SJSA1 (cell line): ENCODE measurements around the gene METTL1. TPM values are rescaled to one million over a fixed set of nuclear protein-coding genes. Genes with fewer than 3 reads are reported as not detected.

Experiments
- DNase-seq, 2 experiments: peaks; one replicate each; pipeline ENCODE4 v3.0.0-alpha.2; 2015 to 2020; ENCODE audit warnings: low spot score in 2 of 2, low read depth in 1 of 2
- H3K27ac ChIP-seq: fragments of 250-450 bp; sonication (Bioruptor Pico); 2 replicates; pipeline ENCODE4 v1.5.1; 2020; ENCODE audit warnings: mild to moderate bottlenecking, moderate library complexity
- H3K27me3 ChIP-seq: fragments of 250-450 bp; sonication (Bioruptor Pico); replicated peaks from 2 replicates; pipeline ENCODE4 v1.5.1; 2020; ENCODE audit warnings: mild to moderate bottlenecking, moderate library complexity
- H3K36me3 ChIP-seq: fragments of 250-450 bp; sonication (Bioruptor Pico); 2 replicates; pipeline ENCODE4 v1.5.1; 2020; ENCODE audit warnings: mild to moderate bottlenecking
- H3K4me1 ChIP-seq: fragments of 250-450 bp; sonication (Bioruptor Pico); replicated peaks from 2 replicates; pipeline ENCODE4 v1.6.1; 2021; ENCODE audit warnings: mild to moderate bottlenecking
- H3K4me3 ChIP-seq: fragments of 250-450 bp; sonication (Bioruptor Pico); 2 replicates; pipeline ENCODE4 v1.5.1; 2020; ENCODE audit warnings: mild to moderate bottlenecking
- H3K9me3 ChIP-seq: fragments of 250-450 bp; sonication (Bioruptor Pico); replicated peaks from 2 replicates; pipeline ENCODE4 v1.5.1; 2020; ENCODE audit warnings: mild to moderate bottlenecking
- total RNA-seq: library from RNA; depleted of rRNA; stranded (reverse); fragments of >200 nt; shearing (Covaris generic); gene quantifications from 2 replicates; pipeline ENCODE4 v1.2.3, GENCODE V29; 2014

Gene METTL1
- total RNA-seq, 1 experiment from 2014 or later: 173 TPM

GRCh38 chr12:57810450-57810849 is 38.5 kb upstream of the METTL1 start:
- Histone ChIP-seq H3K4me1 (peaks cover 6% of the 10 kb centered on the region), H3K4me3 (no peak overlapping the region), H3K27ac (no peak overlapping the region), H3K27me3 (no peaks in the 10 kb centered on the region), H3K36me3 (peaks cover 67% of the 10 kb centered on the region), H3K9me3 (0 out of 2 replicates have a peak, but pooled peaks cover 3% of the 10 kb centered on the region)
- peak in 1 of 2 experiments; percentile 76 for DNase-seq

GRCh38 chr12:57809425-57809824 is 37.5 kb upstream of the METTL1 start:
- 0 out of 2 replicates have a peak, but pooled peaks cover 3% of the 10 kb centered on the region for H3K9me3 ChIP-seq

GRCh38 chr12:57808351-57808750 is 36.4 kb upstream of the METTL1 start:
- no peak overlapping the region for H3K27ac ChIP-seq
- peaks cover 6% of the 10 kb centered on the region for H3K4me1 ChIP-seq
- no peak overlapping the region for H3K4me3 ChIP-seq
- peaks cover 74% of the 10 kb centered on the region for H3K36me3 ChIP-seq
- H3K27me3 ChIP-seq: no peaks in the 10 kb centered on the region
- 0 out of 2 replicates have a peak, but pooled peaks cover 3% of the 10 kb centered on the region for H3K9me3 ChIP-seq
- peak in 1 of 2 experiments; percentile 68 for DNase-seq

More at GRCh38 chr12:57809425-57809824, 37.5 kb upstream of the METTL1 start:
- no peak overlapping the region for H3K27ac ChIP-seq
- DNase-seq: peak; percentile 68 to 78
- peaks cover 6% of the 10 kb centered on the region for H3K4me1 ChIP-seq
- H3K36me3 ChIP-seq: peaks cover 68% of the 10 kb centered on the region
- H3K4me3 ChIP-seq: no peak overlapping the region
- no peaks in the 10 kb centered on the region for H3K27me3 ChIP-seq

- DNase-seq: peak in 1 of 2 experiments; percentile 68
- Histone ChIP-seq H3K27ac (no peak overlapping the region), H3K9me3 (0 out of 2 replicates have a peak, but pooled peaks cover 3% of the 10 kb centered on the region), H3K36me3 (peaks cover 75% of the 10 kb centered on the region), H3K4me3 (no peak overlapping the region), H3K27me3 (no peaks in the 10 kb centered on the region), H3K4me1 (no peaks in the 10 kb centered on the region; the same call in 1 of the 2 replicates)
These were observed 35.4 kb upstream of the METTL1 start for GRCh38 chr12:57807285-57807684.

- H3K9me3 ChIP-seq: 0 out of 2 replicates have a peak, but pooled peaks cover 3% of the 10 kb centered on the region
- no peak overlapping the region for H3K4me3 ChIP-seq
- peaks cover 80% of the 10 kb centered on the region for H3K36me3 ChIP-seq
These were observed 34.8 kb upstream of the METTL1 start for GRCh38 chr12:57806677-57807076.

GRCh38 chr12:57803319-57803893 is 31.5 kb upstream of the METTL1 start:
- no peak overlapping the region for H3K27ac ChIP-seq
- H3K36me3 ChIP-seq: peaks cover 79% of the 10 kb centered on the region
- H3K9me3 ChIP-seq: no peaks in the 10 kb centered on the region
- H3K27me3 ChIP-seq: no peaks in the 10 kb centered on the region
- H3K4me3 ChIP-seq: no peak overlapping the region
- H3K4me1 ChIP-seq: no peaks in the 10 kb centered on the region
- DNase-seq: peak in 1 of 2 experiments; percentile 85

More at GRCh38 chr12:57806677-57807076, 34.8 kb upstream of the METTL1 start:
- Histone ChIP-seq H3K27ac (no peak overlapping the region), H3K4me1 (no peaks in the 10 kb centered on the region; the same call in 1 of the 2 replicates), H3K27me3 (no peaks in the 10 kb centered on the region)
- peak; percentile 67 to 82 for DNase-seq

- H3K4me3 ChIP-seq: no peak overlapping the region
- no peaks in the 10 kb centered on the region for H3K4me1 ChIP-seq
- H3K27me3 ChIP-seq: no peaks in the 10 kb centered on the region
- peaks cover 77% of the 10 kb centered on the region for H3K36me3 ChIP-seq
- DNase-seq: peak; percentile 75 to 87
- no peaks in the 10 kb centered on the region for H3K9me3 ChIP-seq
- no peak overlapping the region for H3K27ac ChIP-seq
These were observed 30.7 kb upstream of the METTL1 start for GRCh38 chr12:57802607-57803006.

- peaks cover 79% of the 10 kb centered on the region for H3K36me3 ChIP-seq
- no peaks in the 10 kb centered on the region for H3K4me1 ChIP-seq
- no peak overlapping the region for H3K4me3 ChIP-seq
- no peaks in the 10 kb centered on the region for H3K9me3 ChIP-seq
- H3K27me3 ChIP-seq: no peaks in the 10 kb centered on the region
- no peak overlapping the region for H3K27ac ChIP-seq
- peak; percentile 74 to 84 for DNase-seq
These were observed 29.1 kb upstream of the METTL1 start for GRCh38 chr12:57800965-57801364.

- no peak overlapping the region for H3K4me3 ChIP-seq
- H3K27ac ChIP-seq: no peak overlapping the region
- H3K9me3 ChIP-seq: no peaks in the 10 kb centered on the region
- H3K27me3 ChIP-seq: no peaks in the 10 kb centered on the region
- H3K36me3 ChIP-seq: peaks cover 94% of the 10 kb centered on the region
- peak; percentile 70 to 85 for DNase-seq
- peaks cover 19% of the 10 kb centered on the region for H3K4me1 ChIP-seq
These were observed 26.0 kb upstream of the METTL1 start for GRCh38 chr12:57797933-57798332.

- Histone ChIP-seq H3K36me3 (peaks cover 94% of the 10 kb centered on the region), H3K4me1 (peaks cover 19% of the 10 kb centered on the region), H3K4me3 (no peak overlapping the region), H3K27ac (no peak overlapping the region), H3K27me3 (no peaks in the 10 kb centered on the region), H3K9me3 (no peaks in the 10 kb centered on the region)
- DNase-seq: no peak
These were observed 25.1 kb upstream of the METTL1 start for GRCh38 chr12:57796996-57797395.

- DNase-seq: peak; percentile 75 to 86
- Histone ChIP-seq H3K27me3 (no peaks in the 10 kb centered on the region), H3K9me3 (no peaks in the 10 kb centered on the region), H3K4me1 (peaks cover 19% of the 10 kb centered on the region), H3K27ac (peak overlapping the region; percentile 0; the same call in 1 of the 2 replicates), H3K36me3 (peaks cover 93% of the 10 kb centered on the region), H3K4me3 (no peak overlapping the region)
These were observed 23.4 kb upstream of the METTL1 start for GRCh38 chr12:57795354-57795753.

- H3K27ac ChIP-seq: peak overlapping the region; percentile 0; the same call in 1 of the 2 replicates
- no peaks in the 10 kb centered on the region for H3K27me3 ChIP-seq
- H3K4me3 ChIP-seq: no peak overlapping the region
- peak in 1 of 2 experiments; percentile 83 for DNase-seq
- no peaks in the 10 kb centered on the region for H3K9me3 ChIP-seq
- peaks cover 19% of the 10 kb centered on the region for H3K4me1 ChIP-seq
- H3K36me3 ChIP-seq: peaks cover 93% of the 10 kb centered on the region
These were observed 22.0 kb upstream of the METTL1 start for GRCh38 chr12:57793920-57794319.

GRCh38 chr12:57783861-57784260 is 12.0 kb upstream of the METTL1 start:
- H3K36me3 ChIP-seq: peaks cover 85% of the 10 kb centered on the region
- H3K9me3 ChIP-seq: no peaks in the 10 kb centered on the region
- no peak overlapping the region for H3K27ac ChIP-seq
- H3K4me1 ChIP-seq: peaks cover 16% of the 10 kb centered on the region
- H3K27me3 ChIP-seq: no peaks in the 10 kb centered on the region
- peak; percentile 64 to 81 for DNase-seq
- peak overlapping the region; percentile 0; the same call in 1 of the 2 replicates for H3K4me3 ChIP-seq

- DNase-seq: peak; percentile 74 to 83
- peaks cover 16% of the 10 kb centered on the region for H3K4me1 ChIP-seq
- H3K27me3 ChIP-seq: no peaks in the 10 kb centered on the region
- peaks cover 81% of the 10 kb centered on the region for H3K36me3 ChIP-seq
- H3K4me3 ChIP-seq: peak overlapping the region; percentile 65
- no peaks in the 10 kb centered on the region for H3K9me3 ChIP-seq
- no peak overlapping the region for H3K27ac ChIP-seq
These were observed 11.5 kb upstream of the METTL1 start for GRCh38 chr12:57783466-57783801.
